Daoy (cell line): ENCODE results near the gene N4BP3. TPM values are rescaled to one million over a fixed set of nuclear protein-coding genes. Genes with fewer than 3 reads are reported as not detected.

Source experiments
- DNase-seq: peaks from one replicate; pipeline ENCODE4 v3.0.0-alpha.2; 2015; ENCODE audit warnings: low read depth
- total RNA-seq: library from RNA; depleted of rRNA; stranded (reverse); fragments of >200 nt; shearing (Covaris generic); gene quantifications from 2 replicates; pipeline ENCODE4 v1.2.3, GENCODE V29; 2014

N4BP3 gene
- total RNA-seq, 1 experiment from 2014 or later, result 3.5 TPM

DNA sequence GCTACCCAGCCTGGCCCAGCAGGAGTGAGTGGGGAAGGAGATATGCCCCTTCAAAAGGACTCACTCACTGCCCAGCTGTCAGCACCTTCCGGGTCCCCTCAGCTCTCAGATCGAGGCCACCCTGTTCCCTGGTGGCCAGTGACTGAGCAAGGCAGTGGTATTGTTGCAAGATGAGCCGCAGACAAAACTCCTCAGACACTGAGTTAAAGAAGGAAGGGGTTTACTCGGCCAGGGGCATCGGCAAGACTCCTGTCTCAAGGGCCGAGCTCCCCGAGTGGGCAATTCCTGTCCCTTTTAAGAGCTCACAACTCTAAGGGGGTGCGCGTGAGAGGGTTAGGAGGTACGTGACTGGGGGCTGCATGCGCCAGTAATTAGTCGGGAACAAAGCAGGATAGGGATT lies 9.7 kb upstream of the N4BP3 start:
- DNase-seq, result no peak

DNA sequence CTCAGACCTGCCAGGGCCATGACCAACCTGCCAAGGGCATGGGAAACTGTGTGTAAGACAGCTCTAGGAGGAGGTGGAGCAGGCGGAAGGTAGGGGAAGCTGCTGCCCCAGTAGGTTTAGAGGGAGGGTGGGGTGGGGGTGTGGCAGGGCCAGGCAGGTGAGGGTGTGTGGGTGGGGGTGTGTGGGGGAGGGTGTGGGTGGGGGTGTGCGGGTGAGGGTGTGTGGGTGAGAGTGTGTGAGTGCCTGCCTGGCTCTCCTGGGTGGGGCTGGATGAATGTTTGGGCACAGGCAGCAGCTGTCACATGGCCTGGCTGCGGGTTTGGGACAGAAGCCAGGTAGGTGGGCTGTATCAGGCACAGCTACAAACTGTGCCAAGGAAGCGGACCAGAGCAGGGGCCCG lies 8.8 kb upstream of the N4BP3 start:
- peak; percentile 40 for DNase-seq

DNA sequence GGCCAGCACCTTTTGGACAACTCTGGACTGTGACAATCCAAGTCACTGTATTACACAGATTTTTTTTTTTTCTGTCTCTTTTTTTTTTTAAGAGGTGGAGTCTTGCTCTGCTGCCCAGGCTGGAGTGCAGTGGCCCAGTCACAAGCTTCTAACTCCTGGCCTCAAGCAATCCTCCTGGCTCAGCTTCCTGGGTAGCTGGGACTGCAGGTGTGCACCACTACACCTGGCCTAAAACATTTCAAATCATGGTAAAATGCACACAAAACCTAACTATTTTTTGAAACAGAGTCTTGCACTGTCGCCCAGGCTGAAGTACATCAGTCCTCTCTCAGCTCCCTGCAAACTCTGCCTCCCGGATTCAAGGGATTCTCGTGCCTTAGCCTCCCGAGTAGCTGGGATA lies 7.2 kb upstream of the N4BP3 start:
- no peak for DNase-seq

DNA sequence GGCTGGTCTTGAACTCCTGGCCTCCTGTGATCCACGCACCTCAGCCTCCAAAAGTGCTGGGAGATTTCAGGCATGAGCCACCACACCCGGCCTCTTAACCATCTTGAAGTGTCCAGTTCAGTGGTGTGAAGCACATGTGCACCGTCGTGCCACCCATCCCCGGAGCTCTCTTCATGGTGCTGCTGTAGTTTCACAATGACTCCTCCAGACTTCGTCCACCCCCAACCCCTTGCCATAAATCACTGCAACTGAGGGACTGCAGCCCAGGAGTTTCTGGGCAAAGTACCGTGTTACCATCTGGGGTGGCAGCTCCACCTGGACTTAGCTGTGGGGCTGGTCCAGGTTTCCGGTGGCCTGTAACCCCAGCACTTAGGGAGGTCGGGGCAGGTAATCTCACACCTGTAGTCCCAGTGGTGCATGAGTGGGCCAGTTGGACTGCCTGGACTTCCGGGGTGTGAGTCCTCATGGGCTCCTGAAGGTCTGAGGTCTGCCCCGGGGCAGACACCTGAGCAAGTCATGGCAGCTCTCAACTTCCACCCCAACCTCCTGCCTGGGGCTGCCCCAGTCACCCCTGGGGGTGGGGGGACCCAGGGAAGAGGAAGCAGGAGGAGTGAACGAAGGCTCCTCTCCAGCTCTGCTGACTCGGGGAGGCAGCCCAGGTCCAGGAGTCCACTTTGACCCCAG lies 6.6 kb upstream of the N4BP3 start:
- DNase-seq, result no peak

DNA sequence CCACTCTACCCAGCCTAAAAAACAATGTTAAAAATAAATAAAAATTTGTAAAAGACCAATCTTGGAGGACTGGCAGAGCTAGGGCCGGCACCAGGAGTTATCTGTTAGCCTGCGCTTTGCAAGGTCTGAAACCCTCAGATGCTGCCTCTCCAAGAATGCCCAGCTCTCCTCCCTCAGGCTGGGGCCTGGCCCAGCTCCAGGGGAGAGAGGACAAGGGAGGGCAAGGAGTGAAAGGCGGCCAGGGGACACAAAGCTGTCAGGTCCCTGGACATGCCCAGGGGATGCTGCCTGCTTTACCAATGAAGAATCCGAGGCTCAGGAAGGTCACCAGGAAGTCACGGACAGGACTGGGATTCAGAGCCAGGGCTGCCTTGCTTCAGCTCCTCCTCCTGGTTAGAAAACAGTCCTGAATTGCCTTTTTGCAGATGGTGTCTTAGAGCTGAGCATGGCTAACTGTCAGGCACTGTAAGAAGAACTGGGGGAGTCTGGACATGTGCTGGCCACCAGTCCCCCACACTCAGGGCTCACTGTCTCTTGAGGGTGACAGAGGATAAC lies 5.5 kb upstream of the N4BP3 start:
- DNase-seq, result no peak

DNA sequence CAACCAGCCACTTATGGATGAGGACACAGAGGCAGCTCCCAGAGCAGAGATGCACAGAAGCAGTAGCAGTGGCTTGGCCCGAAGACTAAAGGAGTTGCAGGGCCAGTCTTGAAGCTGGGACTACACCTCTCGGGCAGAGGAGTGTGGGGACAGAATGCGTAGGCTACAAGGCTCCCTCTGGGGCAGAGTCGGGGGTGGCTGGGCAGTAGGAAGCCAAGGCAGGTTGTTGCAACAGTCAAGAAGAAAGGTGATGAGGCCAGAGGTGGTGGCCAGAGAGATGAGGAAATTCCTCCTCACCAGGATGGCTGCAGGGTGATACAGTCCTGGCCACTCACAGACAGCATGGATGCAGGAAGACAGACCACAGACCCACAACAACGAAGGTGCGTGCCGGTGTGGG lies 4.9 kb upstream of the N4BP3 start:
- no peak for DNase-seq

DNA sequence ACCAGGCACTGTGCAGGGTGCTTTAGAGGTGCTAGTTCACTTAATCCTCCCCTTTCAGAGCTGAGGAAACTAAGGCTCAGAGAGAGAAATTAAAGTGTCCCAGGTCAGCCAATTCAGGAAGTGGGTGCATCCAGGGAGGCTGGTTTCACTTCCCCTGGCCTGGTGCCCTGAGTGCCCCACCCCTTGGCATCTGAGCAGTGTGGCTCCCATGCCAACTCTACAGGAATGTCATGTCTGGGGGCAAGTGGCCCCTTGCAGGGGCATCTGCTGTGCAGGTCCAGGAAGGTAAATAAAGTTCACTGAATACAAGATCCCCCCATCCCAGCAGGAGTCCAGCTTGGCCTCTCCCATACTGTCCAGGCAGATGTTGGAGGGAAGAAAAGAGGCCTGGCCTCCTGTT lies 4.4 kb upstream of the N4BP3 start:
- DNase-seq, result no peak

DNA sequence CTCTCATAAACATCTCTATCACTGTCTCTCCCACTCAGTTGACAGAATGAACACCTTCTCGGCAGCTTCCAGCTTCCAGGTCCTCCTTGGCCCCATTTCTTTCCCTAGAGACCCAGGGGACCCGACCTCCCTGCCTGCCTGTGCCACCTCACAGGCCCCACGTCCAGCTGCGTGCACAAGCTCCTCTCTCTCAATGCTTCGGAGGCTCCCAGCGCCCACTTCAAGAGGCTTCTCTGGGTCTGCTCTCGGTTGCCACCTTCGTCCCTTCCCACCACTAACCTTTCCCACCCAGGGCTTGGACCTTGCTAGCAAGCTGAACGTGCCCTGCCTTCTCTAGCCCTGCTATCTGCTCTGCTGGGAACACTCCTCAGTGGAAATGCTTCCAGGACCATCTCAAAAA lies 2.8 kb upstream of the N4BP3 start:
- no peak for DNase-seq

DNA sequence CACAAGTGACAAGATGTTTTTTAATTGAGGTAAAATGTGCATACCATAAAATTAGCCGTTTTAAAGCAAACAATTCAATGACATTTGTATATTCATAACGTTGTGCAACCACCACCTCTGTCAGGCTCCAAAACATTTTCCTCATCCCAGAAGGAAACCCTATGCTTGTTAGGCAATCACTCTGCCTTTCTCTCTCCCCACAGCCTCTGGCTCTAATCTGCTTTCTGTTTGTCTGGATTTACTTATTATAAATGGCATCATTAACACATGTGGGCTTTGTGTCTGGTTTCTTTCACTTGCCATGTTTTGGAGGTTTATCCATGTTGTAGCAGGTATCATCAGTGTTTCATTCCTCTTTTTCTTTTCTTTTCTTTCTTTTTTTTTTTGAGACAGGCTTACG lies 1.4 kb upstream of the N4BP3 start:
- DNase-seq, result no peak

DNA sequence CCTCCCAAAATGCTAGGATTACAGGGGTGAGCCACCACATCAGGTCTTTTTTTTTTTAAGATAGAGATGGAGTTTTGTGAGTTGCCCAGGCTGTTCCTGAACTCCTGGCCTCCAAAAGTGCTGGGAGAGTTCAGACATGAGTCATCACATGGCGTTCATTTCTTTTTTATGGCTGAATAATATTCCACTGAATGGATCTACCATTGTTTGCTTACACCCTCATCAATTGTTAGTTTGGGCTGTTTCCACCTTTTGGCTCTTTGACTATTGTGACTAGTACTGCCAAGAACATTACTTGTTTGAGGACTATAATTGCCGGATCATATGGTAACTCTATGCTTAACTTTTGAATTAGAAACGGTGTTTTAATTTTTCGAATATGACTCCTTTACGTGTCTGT lies 787 bp upstream of the N4BP3 start:
- DNase-seq, result no peak

DNA sequence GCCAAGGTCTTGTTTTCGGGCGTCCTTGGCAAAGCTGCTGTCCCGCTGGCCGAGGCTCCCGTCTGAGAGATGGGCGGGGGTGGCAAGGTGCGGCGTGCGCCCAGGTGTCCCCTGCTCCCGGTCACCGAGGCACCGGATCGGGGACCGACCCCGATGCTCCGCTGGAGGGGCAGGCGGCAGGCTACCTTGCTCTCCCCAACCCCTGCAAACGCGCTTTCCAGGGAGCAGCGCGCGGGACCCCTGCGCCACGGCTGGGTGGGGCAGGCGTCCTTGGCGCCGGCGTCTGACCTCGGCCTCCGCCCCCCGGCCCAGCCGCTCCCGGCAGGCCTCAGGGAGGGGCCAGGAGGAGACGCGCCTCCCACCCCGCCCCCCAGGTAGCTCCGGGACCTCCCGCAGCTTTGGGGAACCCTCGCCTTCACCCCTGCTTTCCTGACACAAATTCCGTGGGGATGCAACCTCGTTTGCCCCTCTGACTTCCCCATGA lies 551 bp downstream of the N4BP3 start:
- peak; percentile 35 for DNase-seq

DNA sequence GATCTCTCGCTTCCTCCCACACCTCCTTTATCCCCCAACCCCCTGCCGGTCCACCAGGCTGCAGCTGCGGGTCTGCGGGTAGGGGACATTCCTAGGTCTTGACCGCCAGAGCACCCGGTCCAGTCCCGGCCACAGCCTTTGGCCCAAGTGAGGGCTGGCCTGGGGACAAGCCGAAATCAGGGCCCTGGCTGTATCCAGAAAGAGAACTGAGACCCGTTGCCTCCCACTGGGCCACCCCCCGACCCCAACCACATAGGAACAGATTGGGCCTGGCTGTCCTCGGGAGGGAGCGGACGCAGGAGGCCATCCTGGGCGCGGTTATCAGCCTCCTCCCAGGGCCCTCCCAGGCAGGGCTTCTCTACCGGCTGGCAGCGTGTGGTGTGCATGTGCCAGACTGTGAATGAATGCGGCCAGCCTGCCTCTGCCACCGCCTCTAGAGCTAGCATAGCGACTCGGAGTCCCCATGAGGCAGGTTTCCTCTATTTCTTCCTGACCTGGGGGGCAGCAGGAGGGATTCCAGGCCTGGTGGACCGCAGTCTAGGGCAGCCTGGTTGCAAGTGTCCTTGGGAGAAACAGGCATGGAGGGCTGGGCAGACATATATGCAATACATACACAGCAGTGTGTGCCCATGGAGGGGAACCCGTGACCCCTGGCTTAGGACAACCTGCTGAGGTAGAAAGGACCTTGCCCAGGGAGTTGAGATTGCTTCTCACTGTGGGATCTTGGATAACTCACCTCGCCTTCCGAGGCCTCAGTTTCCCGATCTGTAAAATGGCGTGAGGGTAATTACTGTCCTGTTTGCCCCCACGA lies 1.2 kb downstream of the N4BP3 start:
- peak; percentile 71 for DNase-seq

DNA sequence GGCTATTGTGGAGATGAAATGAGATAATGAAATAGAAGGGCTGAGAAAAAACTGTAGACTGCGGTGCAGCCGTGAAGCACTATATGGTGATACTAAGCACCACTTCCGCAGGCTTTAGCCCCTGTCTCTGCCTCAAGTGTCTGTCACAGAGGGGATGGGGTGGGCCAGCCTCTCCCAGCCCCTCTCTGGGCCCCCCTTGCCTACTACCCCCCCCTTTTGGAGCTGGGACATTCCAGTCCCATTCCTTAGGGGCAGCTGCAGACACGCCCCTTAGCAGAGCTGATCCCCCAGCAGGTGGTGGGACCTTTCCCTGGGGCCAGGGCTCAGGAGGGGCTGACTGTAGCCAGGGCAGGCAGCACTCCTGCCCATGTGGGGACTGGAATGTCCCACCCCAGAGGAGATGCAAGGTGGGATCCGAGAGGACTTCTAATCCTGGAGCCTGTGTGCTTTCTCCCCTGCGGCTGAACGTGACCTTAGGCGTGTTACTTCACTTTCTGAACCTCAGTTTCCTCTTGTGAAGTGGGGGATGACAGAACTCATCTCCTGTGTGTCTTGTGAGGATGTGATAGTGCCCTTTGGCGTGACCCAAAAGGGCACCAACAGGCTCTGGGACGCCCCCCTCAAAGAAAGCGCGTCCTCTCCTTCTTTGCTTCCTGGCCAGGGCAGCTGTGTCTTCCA lies 1.9 kb downstream of the N4BP3 start:
- no peak for DNase-seq

DNA sequence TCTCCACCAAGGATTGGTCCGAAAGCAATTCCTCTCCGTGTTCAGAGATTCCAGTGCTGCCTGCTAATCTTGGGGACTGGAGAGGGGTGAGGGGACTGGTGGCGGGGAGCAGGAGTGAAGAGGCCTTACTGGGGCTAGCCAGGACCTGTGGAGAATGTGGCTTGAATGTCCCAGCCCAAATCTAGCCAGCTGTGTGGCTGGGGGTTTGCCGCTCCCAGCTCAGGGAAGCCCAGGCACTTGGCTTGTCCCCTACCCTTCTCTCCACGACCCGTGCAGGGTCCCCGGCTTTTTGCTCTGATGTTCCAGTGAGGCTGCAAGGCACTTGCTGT lies 2.4 kb downstream of the N4BP3 start:
- DNase-seq, result no peak

DNA sequence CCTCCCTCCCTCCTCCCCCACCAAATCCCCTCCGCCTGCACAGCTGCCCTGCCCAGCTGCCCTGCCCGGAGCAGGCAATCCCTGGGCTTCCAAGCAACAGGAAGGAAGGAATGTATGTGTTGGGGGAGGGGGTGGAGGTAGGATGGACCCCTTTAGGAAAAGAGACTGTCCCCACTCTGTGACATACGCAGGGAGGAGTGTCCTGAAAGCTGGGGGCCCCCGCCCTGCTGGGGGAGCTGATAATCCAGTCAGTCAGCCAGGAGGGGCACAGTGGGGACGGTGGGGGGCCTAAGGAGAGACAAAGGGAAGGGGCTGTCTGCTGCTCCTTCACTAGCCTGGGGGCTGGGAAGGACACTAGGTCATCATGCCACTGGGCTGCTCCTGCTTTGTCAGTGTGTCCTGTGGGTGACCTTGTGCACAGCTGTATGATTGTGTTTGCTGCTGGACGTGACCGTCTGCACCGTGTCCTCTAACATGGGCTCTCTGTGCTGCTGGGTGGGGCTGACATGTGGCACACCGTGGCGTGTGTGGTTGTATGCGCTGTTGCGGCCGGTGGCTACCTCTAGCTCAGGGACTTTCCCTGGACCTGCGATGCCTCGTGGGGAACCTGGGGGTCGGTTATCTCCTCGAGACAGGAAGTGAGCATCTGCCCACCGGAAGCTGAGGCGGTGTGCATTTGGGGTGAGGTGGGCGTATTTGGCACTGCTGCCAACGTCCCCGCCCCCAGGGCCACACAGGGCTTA lies 3.0 kb downstream of the N4BP3 start:
- peak; percentile 72 for DNase-seq

DNA sequence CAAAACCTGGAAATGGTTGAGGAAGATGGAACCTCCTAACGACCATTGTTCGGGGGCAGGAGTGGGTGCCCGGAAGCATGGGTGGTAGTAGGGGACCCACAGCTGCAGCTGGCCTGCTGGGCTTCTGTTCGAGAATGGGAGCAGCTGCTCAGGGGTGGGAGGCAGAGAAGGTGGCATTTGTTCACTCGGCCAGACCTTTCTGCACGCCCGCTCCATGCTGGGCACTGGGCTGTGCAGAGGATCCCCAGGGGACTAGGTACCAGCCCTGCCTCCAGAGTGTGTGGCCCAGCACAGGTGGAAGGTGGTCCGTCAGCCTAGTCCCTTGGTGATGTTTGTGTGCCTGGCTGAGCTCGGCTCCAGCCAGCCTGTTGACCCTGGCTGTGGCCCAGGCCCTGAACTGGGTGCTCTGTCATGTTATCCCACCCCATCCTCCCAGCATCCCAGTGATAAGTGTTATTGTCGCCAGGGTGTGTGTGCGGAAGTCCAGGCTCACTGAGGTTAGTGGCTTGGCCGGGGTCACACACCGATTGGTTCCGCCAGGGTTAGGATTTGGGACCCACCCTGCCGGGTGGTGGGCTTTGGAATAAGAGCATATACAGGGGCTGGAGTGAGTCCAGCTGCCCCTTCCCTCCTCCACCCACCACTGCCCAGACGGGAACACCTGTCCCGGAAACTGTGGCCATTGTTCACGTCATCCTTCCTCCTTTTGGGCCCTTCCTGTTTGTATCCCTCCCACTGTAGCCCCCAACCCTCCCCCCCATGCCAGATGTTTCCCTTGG lies 4.8 kb downstream of the N4BP3 start:
- DNase-seq, result no peak

DNA sequence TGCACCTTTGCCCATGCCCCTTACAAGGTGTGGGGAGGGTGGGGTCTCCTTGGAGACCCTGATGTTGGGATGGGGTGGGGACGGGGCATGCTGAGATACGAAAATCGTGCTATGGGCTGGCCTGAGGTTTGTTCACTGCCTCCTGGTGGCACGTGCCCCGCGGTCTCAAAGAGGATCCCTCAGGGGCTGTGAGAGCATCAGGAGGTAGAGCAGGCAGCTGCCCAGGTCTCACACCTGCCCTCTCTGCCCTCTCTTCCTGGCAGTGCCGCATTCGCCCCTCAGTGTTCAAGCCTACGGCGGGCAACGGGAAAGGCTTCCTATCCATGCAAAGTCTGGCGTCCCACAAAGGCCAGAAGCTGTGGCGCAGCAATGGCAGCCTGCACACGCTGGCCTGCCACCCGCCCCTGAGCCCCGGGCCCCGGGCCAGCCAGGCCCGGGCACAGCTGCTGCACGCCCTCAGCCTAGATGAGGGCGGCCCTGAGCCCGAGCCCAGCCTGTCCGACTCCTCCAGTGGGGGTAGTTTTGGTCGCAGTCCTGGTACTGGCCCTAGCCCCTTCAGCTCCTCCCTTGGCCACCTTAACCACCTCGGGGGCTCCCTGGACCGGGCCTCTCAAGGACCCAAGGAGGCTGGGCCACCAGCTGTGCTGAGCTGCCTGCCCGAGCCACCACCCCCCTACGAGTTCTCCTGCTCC lies 6.7 kb downstream of the N4BP3 start:
- no peak for DNase-seq

DNA sequence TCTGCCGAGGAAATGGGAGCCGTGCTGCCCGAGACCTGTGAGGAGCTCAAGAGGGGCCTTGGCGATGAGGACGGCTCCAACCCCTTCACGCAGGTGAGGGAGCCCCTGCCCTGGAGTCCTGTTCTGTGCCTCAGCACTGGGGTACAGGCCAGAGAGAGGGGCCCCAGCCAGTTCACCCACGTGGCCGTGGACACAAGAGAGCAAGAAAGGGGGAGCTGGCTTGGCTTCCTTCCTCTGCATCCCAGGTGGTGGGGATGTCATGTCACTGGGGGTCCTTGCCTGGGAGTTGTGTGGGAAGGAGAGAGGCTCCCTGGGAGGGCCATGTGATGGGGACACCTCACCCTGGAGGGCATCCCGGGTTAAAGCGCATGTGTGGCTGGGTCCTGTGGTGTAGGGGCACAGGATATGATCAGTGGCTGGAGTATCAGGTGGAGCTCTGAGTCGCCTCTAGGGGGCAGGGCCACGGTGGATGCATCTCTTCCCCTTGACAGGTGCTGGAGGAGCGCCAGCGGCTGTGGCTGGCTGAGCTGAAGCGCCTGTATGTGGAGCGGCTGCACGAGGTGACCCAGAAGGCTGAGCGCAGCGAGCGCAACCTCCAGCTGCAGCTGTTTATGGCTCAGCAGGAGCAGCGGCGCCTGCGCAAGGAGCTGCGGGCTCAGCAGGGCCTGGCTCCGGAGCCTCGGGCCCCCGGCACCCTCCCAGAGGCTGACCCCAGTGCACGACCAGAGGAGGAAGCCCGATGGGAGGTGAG lies 7.5 kb downstream of the N4BP3 start:
- DNase-seq, result peak; percentile 91

DNA sequence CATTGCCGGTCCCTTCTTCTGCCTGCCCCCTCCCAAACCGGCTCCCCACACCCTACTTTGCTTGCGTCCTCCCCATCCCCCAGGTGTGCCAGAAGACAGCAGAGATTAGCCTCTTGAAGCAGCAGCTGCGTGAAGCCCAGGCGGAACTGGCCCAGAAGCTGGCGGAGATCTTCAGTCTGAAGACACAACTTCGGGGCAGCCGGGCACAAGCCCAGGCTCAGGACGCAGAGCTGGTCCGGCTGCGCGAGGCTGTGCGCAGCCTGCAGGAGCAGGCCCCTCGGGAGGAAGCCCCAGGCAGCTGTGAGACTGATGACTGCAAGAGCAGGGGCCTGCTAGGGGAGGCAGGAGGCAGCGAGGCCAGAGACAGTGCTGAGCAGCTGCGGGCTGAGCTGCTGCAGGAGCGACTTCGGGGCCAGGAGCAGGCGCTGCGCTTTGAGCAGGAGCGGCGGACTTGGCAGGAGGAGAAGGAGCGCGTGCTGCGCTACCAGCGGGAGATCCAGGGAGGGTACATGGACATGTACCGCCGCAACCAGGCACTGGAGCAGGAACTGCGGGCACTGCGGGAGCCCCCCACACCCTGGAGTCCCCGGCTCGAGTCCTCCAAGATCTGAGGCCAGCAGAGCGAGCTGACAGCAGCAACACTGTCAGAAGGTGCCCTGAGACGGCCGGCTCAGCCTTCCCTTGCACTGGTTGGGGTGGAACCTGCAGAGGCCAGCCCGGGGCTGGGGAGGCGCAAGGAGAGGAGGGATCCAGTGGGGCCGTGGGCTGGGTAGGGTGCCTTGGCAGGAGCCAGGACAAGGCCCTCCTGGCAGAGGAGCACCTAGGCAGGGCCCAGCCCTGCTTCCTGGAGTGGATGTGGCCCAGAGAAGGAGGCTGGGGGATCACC lies 8.3 kb downstream of the N4BP3 start:
- no peak for DNase-seq
